HL-60 (cell line): ENCODE data around the gene RPL12.

Experiments used
- DNase-seq, 2 experiments: peaks; one replicate each; pipeline ENCODE4 v3.0.0-alpha.2; 2010 to 2020; ENCODE audit warnings: low read depth in 1 of 2, low spot score in 1 of 2
- H3K27ac ChIP-seq: fragments of 250-450 bp; sonication (Bioruptor Pico); replicated peaks from 2 replicates; pipeline ENCODE4 v1.5.1; 2020; ENCODE audit warnings: mild to moderate bottlenecking, moderate library complexity
- H3K27me3 ChIP-seq: fragments of 250-450 bp; sonication (Bioruptor Pico); 2 replicates; pipeline ENCODE4 v1.5.1; 2021; ENCODE audit warnings: mild to moderate bottlenecking, moderate library complexity; ENCODE audit not compliant: insufficient read depth, poor library complexity, severe bottlenecking
- H3K4me3 ChIP-seq: replicated peaks from 2 replicates; pipeline ENCODE4 v1.5.1; 2011; ENCODE audit warnings: mild to moderate bottlenecking, control low read depth, low read length; ENCODE audit not compliant: insufficient read depth
- GABPA ChIP-seq: IDR thresholded peaks from 2 replicates; pipeline ENCODE4 v1.6.1; 2012; ENCODE audit warnings: low read depth
- POLR2AphosphoS5 ChIP-seq: IDR thresholded peaks from 2 replicates; pipeline ENCODE4 v1.6.1; 2012; ENCODE audit warnings: low read depth
- SPI1 ChIP-seq: IDR thresholded peaks from 2 replicates; pipeline ENCODE4 v1.6.1; 2012; ENCODE audit warnings: low read depth, mild to moderate bottlenecking, borderline replicate concordance
- TF ChIP-seq, protein P1 (sequence below): IDR thresholded peaks from 2 replicates; pipeline ENCODE4 v1.6.1; 2012; ENCODE audit warnings: low read depth; ENCODE audit not compliant: insufficient replicate concordance
- TF ChIP-seq, protein P2 (sequence below): IDR thresholded peaks from one replicate; pipeline ENCODE4 v1.5.1; 2011; ENCODE audit warnings: low read length, control low read depth, inconsistent platforms; ENCODE audit not compliant: insufficient read depth

Gene RPL12

DNA sequence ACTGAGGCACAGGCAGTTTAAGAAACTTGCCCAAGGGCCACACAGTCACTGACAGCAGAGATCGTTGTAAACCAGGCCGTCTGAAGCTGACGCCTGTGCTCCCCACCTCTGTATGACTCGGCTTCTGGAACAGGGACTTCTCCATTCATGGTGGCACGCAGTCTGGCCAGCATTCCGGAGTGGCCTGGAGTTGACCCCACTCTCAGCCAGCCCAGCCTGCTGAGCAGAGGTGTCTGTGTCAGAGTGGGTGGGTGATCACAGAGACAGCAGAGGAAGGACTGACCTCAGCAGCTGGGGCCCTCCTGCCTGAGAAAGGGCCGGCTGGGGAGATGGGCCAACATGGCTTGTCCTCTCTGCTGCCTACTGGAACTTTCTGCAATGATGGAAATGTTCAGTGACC, 12.7 kb upstream of the RPL12 start:
- Histone ChIP-seq H3K27me3 (no peaks in the 10 kb centered on the region), H3K4me3 (no peak overlapping the region), H3K27ac (no peak overlapping the region)
- TF ChIP-seq, protein P1, sequence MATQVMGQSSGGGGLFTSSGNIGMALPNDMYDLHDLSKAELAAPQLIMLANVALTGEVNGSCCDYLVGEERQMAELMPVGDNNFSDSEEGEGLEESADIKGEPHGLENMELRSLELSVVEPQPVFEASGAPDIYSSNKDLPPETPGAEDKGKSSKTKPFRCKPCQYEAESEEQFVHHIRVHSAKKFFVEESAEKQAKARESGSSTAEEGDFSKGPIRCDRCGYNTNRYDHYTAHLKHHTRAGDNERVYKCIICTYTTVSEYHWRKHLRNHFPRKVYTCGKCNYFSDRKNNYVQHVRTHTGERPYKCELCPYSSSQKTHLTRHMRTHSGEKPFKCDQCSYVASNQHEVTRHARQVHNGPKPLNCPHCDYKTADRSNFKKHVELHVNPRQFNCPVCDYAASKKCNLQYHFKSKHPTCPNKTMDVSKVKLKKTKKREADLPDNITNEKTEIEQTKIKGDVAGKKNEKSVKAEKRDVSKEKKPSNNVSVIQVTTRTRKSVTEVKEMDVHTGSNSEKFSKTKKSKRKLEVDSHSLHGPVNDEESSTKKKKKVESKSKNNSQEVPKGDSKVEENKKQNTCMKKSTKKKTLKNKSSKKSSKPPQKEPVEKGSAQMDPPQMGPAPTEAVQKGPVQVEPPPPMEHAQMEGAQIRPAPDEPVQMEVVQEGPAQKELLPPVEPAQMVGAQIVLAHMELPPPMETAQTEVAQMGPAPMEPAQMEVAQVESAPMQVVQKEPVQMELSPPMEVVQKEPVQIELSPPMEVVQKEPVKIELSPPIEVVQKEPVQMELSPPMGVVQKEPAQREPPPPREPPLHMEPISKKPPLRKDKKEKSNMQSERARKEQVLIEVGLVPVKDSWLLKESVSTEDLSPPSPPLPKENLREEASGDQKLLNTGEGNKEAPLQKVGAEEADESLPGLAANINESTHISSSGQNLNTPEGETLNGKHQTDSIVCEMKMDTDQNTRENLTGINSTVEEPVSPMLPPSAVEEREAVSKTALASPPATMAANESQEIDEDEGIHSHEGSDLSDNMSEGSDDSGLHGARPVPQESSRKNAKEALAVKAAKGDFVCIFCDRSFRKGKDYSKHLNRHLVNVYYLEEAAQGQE: no peak
- TF ChIP-seq SPI1: no peak
- no peak for TF ChIP-seq POLR2AphosphoS5
- no peak for TF ChIP-seq GABPA
- TF ChIP-seq, protein P2, sequence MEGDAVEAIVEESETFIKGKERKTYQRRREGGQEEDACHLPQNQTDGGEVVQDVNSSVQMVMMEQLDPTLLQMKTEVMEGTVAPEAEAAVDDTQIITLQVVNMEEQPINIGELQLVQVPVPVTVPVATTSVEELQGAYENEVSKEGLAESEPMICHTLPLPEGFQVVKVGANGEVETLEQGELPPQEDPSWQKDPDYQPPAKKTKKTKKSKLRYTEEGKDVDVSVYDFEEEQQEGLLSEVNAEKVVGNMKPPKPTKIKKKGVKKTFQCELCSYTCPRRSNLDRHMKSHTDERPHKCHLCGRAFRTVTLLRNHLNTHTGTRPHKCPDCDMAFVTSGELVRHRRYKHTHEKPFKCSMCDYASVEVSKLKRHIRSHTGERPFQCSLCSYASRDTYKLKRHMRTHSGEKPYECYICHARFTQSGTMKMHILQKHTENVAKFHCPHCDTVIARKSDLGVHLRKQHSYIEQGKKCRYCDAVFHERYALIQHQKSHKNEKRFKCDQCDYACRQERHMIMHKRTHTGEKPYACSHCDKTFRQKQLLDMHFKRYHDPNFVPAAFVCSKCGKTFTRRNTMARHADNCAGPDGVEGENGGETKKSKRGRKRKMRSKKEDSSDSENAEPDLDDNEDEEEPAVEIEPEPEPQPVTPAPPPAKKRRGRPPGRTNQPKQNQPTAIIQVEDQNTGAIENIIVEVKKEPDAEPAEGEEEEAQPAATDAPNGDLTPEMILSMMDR: no peak
- no peak for DNase-seq

DNA sequence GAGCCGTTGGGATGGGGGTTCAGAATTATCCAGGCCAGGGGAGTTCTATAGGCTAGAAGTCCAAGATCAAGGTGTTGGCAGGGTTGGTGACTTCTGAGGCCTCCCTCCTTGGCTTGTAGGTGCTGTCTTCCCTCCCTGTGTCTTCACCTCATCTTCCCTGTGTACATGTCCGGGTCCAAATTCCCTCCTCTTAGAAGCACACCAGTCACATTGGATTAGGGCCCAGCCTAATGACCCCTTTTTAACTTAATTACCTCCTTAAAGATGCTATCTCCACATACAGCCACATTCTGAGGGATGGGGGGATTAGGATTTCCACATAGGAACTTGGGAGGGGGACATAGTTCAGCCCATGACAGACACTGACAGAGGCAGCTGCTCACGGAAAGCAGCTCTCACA, 12.2 kb upstream of the RPL12 start:
- Histone ChIP-seq H3K27me3 (no peaks in the 10 kb centered on the region), H3K27ac (no peak overlapping the region), H3K4me3 (no peak overlapping the region)
- TF ChIP-seq, protein P2: no peak
- TF ChIP-seq POLR2AphosphoS5 (no peak), SPI1 (no peak), GABPA (no peak)
- TF ChIP-seq, protein P1: no peak
- DNase-seq: no peak

DNA sequence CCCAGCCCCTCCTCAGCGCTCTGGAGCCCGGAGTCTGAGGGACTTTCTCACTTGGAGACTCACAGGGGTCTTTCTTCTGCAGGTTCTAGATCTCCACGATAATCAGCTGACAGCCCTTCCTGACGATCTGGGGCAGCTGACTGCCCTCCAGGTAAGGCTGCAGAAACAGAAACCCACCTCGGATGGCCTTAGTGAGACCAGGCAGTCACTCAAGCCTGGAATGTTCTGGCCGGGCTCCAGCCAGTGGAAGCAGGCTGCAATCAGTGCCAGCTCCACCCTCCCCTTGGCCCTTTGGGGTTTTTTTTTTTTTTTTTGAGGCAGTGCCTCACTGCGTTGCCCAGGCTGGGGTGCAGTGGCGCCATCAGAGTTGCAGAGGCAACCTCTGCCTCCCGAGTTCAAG, 7.7 kb upstream of the RPL12 start:
- TF ChIP-seq GABPA (no peak), POLR2AphosphoS5 (no peak), SPI1 (no peak)
- TF ChIP-seq, protein P1: no peak
- TF ChIP-seq, protein P2: no peak
- H3K27me3 ChIP-seq: no peaks in the 10 kb centered on the region
- no peak for DNase-seq
- H3K4me3 ChIP-seq: no peak overlapping the region
- H3K27ac ChIP-seq: no peak overlapping the region
